Nephron progenitor cell (in vitro differentiated cells): Measurements from ENCODE around the gene SNTG2.

ENCODE experiments used
- DNase-seq: peaks from one replicate; pipeline ENCODE4 v3.0.0; 2021
- H3K27ac Mint-ChIP-seq: 2 replicates; pipeline ENCODE4 v1.8.0; 2021; ENCODE audit warnings: mild to moderate bottlenecking, moderate library complexity, mixed read lengths
- H3K27me3 Mint-ChIP-seq: 2 replicates; pipeline ENCODE4 v1.8.0; 2021; ENCODE audit warnings: mild to moderate bottlenecking, low read depth, mixed read lengths; ENCODE audit not compliant: poor library complexity
- H3K36me3 Mint-ChIP-seq: 2 replicates; pipeline ENCODE4 v1.8.0; 2021; ENCODE audit warnings: low read depth, mixed read lengths
- H3K4me1 Mint-ChIP-seq: 2 replicates; pipeline ENCODE4 v1.8.0; 2021; ENCODE audit warnings: mixed read lengths
- H3K4me3 Mint-ChIP-seq: 2 replicates; pipeline ENCODE4 v1.8.0; 2021; ENCODE audit warnings: mild to moderate bottlenecking, moderate library complexity, mixed read lengths
- H3K9me3 Mint-ChIP-seq: 2 replicates; pipeline ENCODE4 v1.8.0; 2021; ENCODE audit warnings: mild to moderate bottlenecking, moderate library complexity, mixed read lengths
- CTCF ChIP-seq: fragments of 200-600 bp; sonication (generic); IDR thresholded peaks from 2 replicates; pipeline ENCODE4 v1.5.0; 2021; ENCODE audit warnings: antibody characterized with exemption

SNTG2 gene

GRCh38 chr2:1143129-1143528, 192.5 kb downstream of the SNTG2 start:
- no peaks in the 10 kb centered on the region for H3K36me3 Mint-ChIP-seq
- no peak for DNase-seq
- peaks cover 16% of the 10 kb centered on the region for H3K4me1 Mint-ChIP-seq
- TF ChIP-seq CTCF: no peak
- peaks cover 3% of the 10 kb centered on the region for H3K27me3 Mint-ChIP-seq
- H3K9me3 Mint-ChIP-seq: peaks cover 17% of the 10 kb centered on the region
- no peak overlapping the region for H3K27ac Mint-ChIP-seq
- no peak overlapping the region for H3K4me3 Mint-ChIP-seq

- no peak for DNase-seq
- Mint-ChIP-seq H3K27ac (no peak overlapping the region), H3K4me3 (no peak overlapping the region), H3K9me3 (peaks cover 13% of the 10 kb centered on the region), H3K36me3 (no peaks in the 10 kb centered on the region), H3K27me3 (no peaks in the 10 kb centered on the region), H3K4me1 (peaks cover 6% of the 10 kb centered on the region)
- TF ChIP-seq CTCF: no peak
Observed at GRCh38 chr2:1147873-1148612, 197.4 kb downstream of the SNTG2 start.

DNA sequence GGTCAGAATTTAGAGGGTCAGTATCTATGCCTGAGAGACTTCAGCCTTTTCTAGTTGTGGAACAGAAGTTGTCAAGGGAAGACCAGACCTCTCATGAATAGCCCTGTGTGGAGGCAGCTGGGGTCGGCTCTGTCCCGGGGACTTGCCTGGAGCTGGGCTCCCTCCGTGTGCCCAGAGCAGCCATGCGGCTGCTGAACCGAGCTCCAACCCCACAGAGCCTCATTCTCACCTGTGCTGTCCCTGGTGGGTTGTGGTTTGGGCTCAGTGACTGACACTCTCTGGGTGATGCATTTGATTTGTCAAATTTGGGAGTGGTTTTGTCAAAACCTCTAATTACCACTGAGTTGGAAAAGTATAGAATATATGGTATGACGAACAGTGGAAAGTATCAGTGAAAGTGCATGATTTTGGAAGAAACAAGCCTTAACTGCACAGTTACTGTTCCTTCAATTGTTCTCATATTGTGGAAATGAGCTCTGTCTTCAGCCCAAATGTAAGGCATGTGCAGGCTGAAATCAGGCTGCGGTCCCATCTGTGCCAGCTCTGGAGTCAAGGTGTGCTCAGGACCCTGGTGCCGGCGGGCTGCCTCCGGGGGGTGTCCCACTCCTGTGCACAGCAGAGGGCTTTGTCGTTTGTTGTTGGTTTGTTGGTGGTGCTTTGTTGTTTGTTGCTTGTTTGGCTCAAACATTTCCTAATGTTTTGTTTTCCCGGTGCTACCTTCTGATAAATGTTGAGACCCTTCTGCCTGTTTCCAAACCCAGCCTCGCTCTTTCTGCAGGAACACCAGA, 200.3 kb downstream of the SNTG2 start:
- Mint-ChIP-seq H3K4me1 (peaks cover 6% of the 10 kb centered on the region), H3K27ac (no peak overlapping the region), H3K4me3 (no peak overlapping the region), H3K36me3 (no peaks in the 10 kb centered on the region), H3K27me3 (no peaks in the 10 kb centered on the region), H3K9me3 (no peaks in the 10 kb centered on the region)
- DNase-seq: no peak
- no peak for TF ChIP-seq CTCF

DNA sequence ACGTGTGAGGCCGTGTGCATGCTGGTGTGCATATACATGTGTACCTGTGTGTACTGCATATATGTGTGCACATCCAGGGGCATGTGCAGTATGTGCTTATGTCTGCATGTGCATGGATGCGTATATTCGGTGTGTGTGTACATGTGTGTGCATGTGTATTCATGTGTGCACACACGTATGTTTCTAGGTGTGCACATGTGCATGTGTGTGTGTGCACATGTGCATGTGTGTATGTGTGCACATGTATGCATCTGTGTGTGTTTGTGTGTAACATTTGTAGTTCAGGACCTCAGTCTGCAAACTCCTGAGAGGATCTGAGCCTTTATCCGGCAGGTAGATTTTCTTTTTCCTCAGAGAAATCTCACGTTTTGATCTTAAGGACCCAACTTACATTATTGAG, 201.7 kb downstream of the SNTG2 start:
- no peak for DNase-seq
- no peak overlapping the region for H3K27ac Mint-ChIP-seq
- no peak overlapping the region for H3K4me3 Mint-ChIP-seq
- H3K36me3 Mint-ChIP-seq: no peaks in the 10 kb centered on the region
- H3K27me3 Mint-ChIP-seq: no peaks in the 10 kb centered on the region
- no peak for TF ChIP-seq CTCF
- no peaks in the 10 kb centered on the region for H3K9me3 Mint-ChIP-seq
- peaks cover 6% of the 10 kb centered on the region for H3K4me1 Mint-ChIP-seq

DNA sequence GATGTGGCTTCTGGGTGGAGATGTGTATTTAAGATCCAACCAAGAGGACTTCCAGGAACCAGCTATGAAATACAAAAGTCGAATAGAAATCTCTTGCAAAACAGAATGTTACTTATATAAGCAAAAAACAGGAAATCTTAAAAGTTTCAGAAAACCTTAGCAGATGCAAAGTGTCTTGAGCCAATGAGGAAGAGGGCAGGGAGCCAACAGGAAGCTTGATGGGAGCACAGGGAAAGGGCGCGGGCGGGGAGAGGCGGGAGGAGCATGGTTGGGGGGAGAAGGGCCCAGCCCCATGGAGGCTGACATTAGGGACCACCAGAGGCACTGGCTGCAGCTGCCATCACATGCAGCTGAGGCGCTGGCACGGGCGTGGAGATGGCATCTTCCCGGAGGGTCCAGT, 203.3 kb downstream of the SNTG2 start:
- Mint-ChIP-seq H3K27ac (no peak overlapping the region), H3K27me3 (no peaks in the 10 kb centered on the region), H3K9me3 (no peaks in the 10 kb centered on the region), H3K4me3 (no peak overlapping the region), H3K4me1 (no peaks in the 10 kb centered on the region), H3K36me3 (no peaks in the 10 kb centered on the region)
- DNase-seq: no peak
- TF ChIP-seq CTCF: no peak
